Ovary (tissue), 9 donors: ENCODE measurements around the gene PLIN4. TPM values are rescaled to one million over a fixed set of nuclear protein-coding genes. Genes with fewer than 3 reads are reported as not detected.

Experiments used
- DNase-seq, 5 donors: peaks; one replicate each; pipeline ENCODE4 v3.0.0-alpha.2; 2019 to 2020
- H3K27ac ChIP-seq, 2 donors: fragments of 200-600 bp; one replicate each; pipeline versions ENCODE4 v1.5.1 to v1.8.0; 2019 to 2022
- H3K27me3 ChIP-seq: fragments of 200-600 bp; one replicate; pipeline ENCODE4 v1.8.0; 2022
- H3K36me3 ChIP-seq: fragments of 200-600 bp; sonication (generic); one replicate; pipeline ENCODE4 v1.5.1; 2019
- H3K4me1 ChIP-seq: one replicate; pipeline ENCODE4 v1.8.1; 2013; ENCODE audit warnings: mild to moderate bottlenecking, moderate library complexity; ENCODE audit not compliant: insufficient read depth
- H3K4me3 ChIP-seq: fragments of 200-600 bp; sonication (generic); one replicate; pipeline ENCODE4 v1.5.1; 2017
- H3K9me3 ChIP-seq, 2 donors: fragments of 200-600 bp in 1 of 2; sonication (generic) in 1 of 2; one replicate each; pipeline versions ENCODE4 v1.5.1 to v1.8.1; 2013 to 2019; ENCODE audit warnings: mild to moderate bottlenecking in 1 of 2, moderate library complexity in 1 of 2
- CTCF ChIP-seq, 3 donors: fragments of 450-650 bp in 2 of 3; fragments of 200-600 bp in 1 of 3; IDR thresholded peaks; one replicate each; pipeline versions ENCODE4 v1.5.1 to v1.8.0; 2016 to 2022; ENCODE audit warnings: antibody characterized with exemption in 3 of 3, mild to moderate bottlenecking in 1 of 3
- EP300 ChIP-seq: sonication (generic); formaldehyde crosslinking; IDR thresholded peaks from one replicate; pipeline ENCODE4 v1.6.1; 2017; ENCODE audit warnings: antibody characterized with exemption
- POLR2A ChIP-seq: fragments of 450-650 bp; IDR thresholded peaks from one replicate; pipeline ENCODE4 v1.6.1; 2017; ENCODE audit warnings: antibody characterized with exemption, mild to moderate bottlenecking, moderate library complexity
- WGBS, 3 donors: extraction: QIAGEN DNeasy Blood & Tissue Kit in 1 of 3; methylation state at CpG; one replicate each; pipeline versions ENCODE4 v1.1.5 to v1.1.7; 2013 to 2017; 5-methylcytosine and 5-hydroxymethylcytosine counted together
- intact Hi-C, 4 donors: fragments of 100-400 bp; cut with DNase I; formaldehyde crosslinking; loops; one replicate each; pipeline versions ENCODE4 v1.11.0 to v1.15.1; 2022 to 2023
- polyA plus RNA-seq, 2 donors: library from polyadenylated mRNA; stranded (reverse); fragments of 200-250 nt in 1 of 2; fragments of 350-450 nt in 1 of 2; fragmentation: Illumina TruSeq in 1 of 2; extraction: RNeasy Lipid Tissue Mini Kit (QIAGEN cat#74804) in 1 of 2; gene quantifications; one replicate each; pipeline ENCODE4 v1.2.3, GENCODE V29; 2013 to 2014
- total RNA-seq, 7 donors: library from RNA; depleted of rRNA in 2 of 7; stranded (reverse); fragments of >200 nt in 2 of 7; fragmentation: NEBNext Ultra II Directional in 3 of 7; extraction: Animal tissue kit (Norgen Biotek cat#: 25700) in 3 of 7; gene quantifications; one replicate each; pipeline versions ENCODE4 v1.1.0 to v1.2.4, GENCODE V29; 2016 to 2023
- donor health status: DM: no; HTN: no; CAD: no; lungs with moderate emphysema.
- donor health status: DM: no; HTN: no; CAD: no.
- donor health status: Bipolar disorder and iron deficiency.
- donor health status: DM: yes; HTN: yes; CAD: no.
- donor health status: DM: no; HTN: no; CAD: no.
- donor health status: DM: yes; HTN: yes; CAD: no.

Gene PLIN4
- total and polyA plus RNA-seq, 9 donors, result 1.6 to 55.1 (median 21.7) TPM

DNA sequence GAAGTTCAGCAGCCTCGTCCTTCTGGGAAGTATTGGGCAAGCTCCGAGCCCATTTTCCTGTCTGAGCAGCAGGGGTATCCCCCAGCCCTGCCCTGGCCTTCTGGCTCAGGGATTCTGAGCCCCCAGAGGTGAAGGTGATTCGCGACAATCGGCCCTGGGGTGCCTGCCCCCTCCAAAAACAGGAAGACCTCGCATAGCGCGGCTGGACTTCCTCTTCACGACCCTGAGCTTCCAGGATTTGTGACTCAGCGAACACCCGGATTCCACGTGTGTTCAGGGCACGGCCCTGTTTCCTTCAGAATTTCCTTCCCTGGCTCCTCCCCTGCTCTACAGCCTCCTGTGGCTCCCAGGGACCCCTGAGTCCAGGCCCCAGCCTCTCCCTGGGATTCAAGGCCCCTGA lies 41.3 kb upstream of the PLIN4 start, which contains the start of gene SEMA6B:
Gene SEMA6B, minus strand, starts transcription at position 116 of the 400 bp plus-strand sequence. CDS start 1,227 bp downstream, outside the sequence.
- H3K27ac ChIP-seq, result no peak within 1 kb of the TSS
- H3K4me3 ChIP-seq, result peak within 1 kb of the TSS; percentile 2
- whole genome bisulfite sequencing, 3 donors, result 54 to 69% (median 58%) methylated on average over 13 of the region's 13 CpGs
- H3K36me3 ChIP-seq, result no peaks in the 10 kb centered on the region
- no peak for TF ChIP-seq CTCF (IDR thresholded peaks at IDR 0.05)
- TF ChIP-seq POLR2A, result no peak
- TF ChIP-seq EP300, result no peak
- H3K4me1 ChIP-seq, result no peaks in the 10 kb centered on the region
- no peaks in the 10 kb centered on the region for H3K9me3 ChIP-seq
- intact Hi-C loops, result loop anchor here in 2 of 4 donors (5.0 to 10.0 kb wide), 2 partner anchors 78 to 295 kb away; partner anchors contain the start of gene TNFAIP8L1 (in 1 of the 2)
- H3K27me3 ChIP-seq, result no peaks in the 10 kb centered on the region
- no peak for DNase-seq

DNA sequence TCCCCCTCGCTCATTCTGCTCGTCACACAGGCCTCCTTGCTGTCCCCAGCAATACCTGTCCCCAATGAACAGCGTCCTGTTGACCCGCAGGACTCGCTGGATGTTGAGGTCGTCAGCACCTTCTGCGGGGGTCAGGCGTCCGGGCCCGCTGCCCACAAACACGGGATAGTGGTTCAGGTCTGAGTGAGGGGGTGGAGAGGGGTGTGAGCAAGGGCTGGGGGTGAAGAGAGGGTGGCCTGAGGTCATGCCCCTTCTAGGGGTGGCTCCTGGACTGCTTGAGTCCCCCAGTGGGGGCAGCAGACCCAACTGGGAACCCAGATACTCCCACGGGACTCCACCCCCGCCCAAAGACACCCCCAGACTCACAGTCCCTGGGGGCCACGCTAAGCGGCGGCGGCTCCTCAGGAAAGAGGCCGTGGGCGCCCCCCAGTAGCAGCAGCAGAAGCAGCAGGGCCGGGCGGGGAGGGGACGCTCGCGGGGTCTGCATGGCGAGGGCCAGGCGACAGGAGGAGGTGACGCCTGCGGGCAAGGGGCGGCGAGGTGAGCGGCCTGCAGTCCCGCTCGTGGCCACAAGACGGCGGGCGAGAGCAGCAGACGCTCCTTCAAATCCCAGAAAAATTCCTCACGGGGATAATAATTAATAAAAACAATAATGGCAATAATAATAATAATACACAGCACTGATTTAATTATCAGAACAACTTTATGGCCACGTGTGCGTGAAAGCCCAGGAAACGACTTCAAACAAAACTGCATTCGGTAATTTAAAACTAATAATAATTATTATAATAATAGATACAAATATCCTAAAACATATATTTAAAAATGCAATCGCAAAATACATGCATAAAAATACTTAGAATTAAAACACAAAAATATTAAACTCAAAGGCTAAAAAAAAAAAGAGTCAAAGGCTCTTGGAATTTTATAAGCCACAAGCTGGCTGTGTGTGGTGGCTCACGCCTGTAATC lies 40.0 kb upstream of the PLIN4 start:
- peak; percentile 85 to 97 (median 90) for TF ChIP-seq CTCF (IDR thresholded peaks at IDR 0.05)
- TF ChIP-seq EP300, result no peak
- 18 to 19% (median 19%) methylated on average over 44 of the region's 44 CpGs for WGBS, 3 donors

GRCh38 chr19:4557144-4557970 lies 39.1 kb upstream of the PLIN4 start:
- H3K9me3 ChIP-seq, result no peaks in the 10 kb centered on the region
- TF ChIP-seq CTCF (IDR thresholded peaks at IDR 0.05) (no peak), EP300 (no peak), POLR2A (no peak)
- WGBS, 3 donors, result 54 to 71% (median 66%) methylated on average over 33 of the region's 33 CpGs
- H3K27me3 ChIP-seq, result no peaks in the 10 kb centered on the region
- DNase-seq, result peak in 1 of 5 donors; percentile 23
- no peak overlapping the region for H3K4me3 ChIP-seq
- no peaks in the 10 kb centered on the region for H3K36me3 ChIP-seq
- H3K27ac ChIP-seq, result no peak overlapping the region
- H3K4me1 ChIP-seq, result no peaks in the 10 kb centered on the region
- intact Hi-C loops, result loop anchor here in 2 of 4 donors (5.0 to 10.0 kb wide), 2 partner anchors 80 to 293 kb away; partner anchors contain the start of gene TNFAIP8L1 (in 1 of the 2)

More for the DNA sequence above, 40.0 kb upstream of the PLIN4 start:
- no peak overlapping the region for H3K4me3 ChIP-seq
- peak in 2 of 5 donors; percentile 66 to 67 for DNase-seq
- H3K27ac ChIP-seq, result no peak overlapping the region
- H3K4me1 ChIP-seq, result no peaks in the 10 kb centered on the region
- intact Hi-C loops, result loop anchor here in 2 of 4 donors (5.0 to 10.0 kb wide), 2 partner anchors 79 to 293 kb away; partner anchors contain the start of gene TNFAIP8L1 (in 1 of the 2)
- H3K27me3 ChIP-seq, result no peaks in the 10 kb centered on the region
- no peaks in the 10 kb centered on the region for H3K9me3 ChIP-seq
- H3K36me3 ChIP-seq, result no peaks in the 10 kb centered on the region

DNA sequence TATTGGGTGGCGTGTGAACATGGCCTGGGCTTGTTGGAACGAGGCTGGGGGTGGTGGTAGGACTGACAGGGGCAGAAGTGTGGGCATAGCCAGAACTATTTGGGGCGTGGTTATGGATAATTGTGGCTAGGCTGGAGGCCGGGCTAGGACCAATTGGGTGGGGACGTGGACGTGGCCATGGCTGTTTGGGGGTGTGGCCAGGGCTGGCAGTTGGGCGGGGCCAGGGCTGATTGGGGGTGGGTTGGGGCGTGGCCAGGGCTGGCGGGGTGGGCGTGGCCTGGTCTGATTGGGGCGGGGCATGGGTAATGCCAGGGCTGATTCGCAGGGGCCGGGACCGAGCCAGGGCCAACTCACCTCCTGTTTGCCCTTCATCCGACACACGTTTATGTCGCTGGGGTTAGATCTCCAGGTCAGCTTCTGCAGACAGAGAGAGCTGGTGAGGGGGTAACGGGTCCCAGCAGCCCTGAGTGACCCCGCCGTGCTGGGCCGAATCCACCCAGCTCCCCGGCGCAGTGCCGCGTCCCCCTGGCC lies 38.4 kb upstream of the PLIN4 start:
- intact Hi-C loops, result loop anchor here in 2 of 4 donors (5.0 to 10.0 kb wide), 2 partner anchors 81 to 292 kb away; partner anchors contain the start of gene TNFAIP8L1 (in 1 of the 2)
- Histone ChIP-seq H3K4me1 (no peaks in the 10 kb centered on the region), H3K4me3 (no peak overlapping the region), H3K27me3 (no peaks in the 10 kb centered on the region), H3K36me3 (no peaks in the 10 kb centered on the region), H3K9me3 (no peaks in the 10 kb centered on the region), H3K27ac (no peak overlapping the region)
- peak in 1 of 5 donors; percentile 41 for DNase-seq
- no peak for TF ChIP-seq POLR2A
- TF ChIP-seq CTCF (IDR thresholded peaks at IDR 0.05), result no peak
- no peak for TF ChIP-seq EP300
- 60 to 72% (median 69%) methylated on average over 24 to 25 of the region's 25 CpGs for WGBS, 3 donors
